ENCODE data around the gene FOXP1.

The FOXP1 gene

DNA sequence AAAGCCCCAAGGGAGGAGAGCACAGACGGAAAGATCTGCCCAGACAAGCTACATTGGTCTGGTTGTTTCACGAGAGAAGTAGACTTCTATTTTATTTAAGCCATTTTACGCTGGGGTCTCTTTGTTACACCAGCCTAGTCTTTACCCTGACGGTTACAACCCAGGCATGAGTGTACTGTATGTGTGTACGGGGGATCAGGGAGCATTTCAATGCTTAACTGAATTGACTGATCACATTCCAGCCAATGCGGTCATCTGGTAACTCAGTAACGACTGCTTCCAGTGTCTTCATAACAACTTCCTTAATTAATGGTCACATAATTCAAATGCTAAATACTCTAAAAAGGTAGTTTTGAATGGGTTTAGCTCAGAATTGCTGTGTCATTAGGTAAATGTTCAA, 288.6 kb downstream of the FOXP1 start:
- no peak for DNase-seq

DNA sequence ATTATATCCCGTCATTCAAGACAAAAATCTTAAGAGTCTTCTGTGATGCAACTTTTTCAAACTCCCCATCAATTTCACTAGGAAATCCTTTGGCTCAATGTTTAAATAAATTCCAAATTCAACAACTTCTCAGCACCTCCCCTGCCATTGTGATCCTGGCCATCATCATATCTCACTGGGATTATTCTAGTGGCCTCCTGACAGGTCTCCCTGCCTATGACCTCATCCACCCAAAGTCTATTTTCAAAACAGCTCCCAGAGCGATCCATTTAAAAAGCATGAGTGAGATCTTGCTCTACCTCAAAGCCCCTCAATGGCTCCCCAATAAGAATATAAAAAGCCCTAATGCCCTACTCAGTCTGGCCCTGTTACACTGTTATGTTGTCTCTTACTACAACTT, 293.2 kb downstream of the FOXP1 start:
- DNase-seq, result no peak

DNA sequence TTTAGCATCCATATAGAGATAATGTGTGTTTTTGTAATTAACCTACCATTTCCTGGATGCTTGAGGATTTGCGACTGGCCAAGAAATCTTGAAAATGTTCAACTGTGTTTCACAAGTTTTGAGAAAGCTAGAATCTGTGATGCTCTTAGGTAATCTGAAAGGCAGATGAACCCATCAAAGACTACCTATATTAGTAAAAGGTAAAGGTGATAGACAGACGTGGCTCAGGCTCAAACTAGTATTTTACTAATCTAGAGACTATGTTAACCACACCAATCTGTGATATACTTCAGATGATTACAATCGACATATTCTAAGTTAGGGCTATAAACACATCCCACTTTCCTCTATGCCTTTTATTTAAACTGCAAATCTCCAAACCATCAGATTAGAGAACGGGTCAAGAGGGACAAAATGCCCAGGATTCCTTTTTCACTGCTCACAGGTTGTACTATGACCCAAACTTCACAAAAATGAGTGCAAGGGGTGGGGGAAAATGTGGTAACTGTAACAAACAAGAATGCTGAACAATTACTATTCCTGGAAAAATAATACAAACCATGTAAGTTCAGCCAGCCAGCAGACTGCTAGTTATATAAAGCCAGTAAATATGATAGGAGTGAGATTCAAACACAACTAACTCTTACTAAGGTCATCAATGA, 295.1 kb downstream of the FOXP1 start:
- no peak for DNase-seq

GRCh38 chr3:71285086-71285485, 298.4 kb downstream of the FOXP1 start:
- no peak for DNase-seq

DNA sequence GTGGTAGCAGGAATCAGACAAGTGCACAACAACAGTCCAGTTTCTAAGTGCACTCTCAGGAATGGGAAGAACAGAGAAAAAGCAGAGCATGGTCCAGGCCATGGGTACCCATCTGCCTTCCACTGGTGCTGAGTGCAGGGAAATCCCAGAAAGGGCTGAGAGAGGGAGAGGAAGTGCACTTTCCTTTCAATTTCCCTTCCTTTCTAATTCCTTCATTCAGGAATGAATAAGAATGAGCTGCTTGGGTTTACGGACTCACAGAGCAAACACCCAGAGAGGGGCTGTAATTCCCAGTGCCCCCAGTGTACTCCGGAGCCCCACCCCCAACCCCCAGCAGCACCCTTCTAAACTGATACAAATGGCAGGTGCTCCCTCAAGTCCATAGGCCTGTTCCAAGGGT, 300.6 kb downstream of the FOXP1 start:
- DNase-seq, result no peak

- no peak for DNase-seq
These were observed 302.2 kb downstream of the FOXP1 start for GRCh38 chr3:71281280-71281679.

DNA sequence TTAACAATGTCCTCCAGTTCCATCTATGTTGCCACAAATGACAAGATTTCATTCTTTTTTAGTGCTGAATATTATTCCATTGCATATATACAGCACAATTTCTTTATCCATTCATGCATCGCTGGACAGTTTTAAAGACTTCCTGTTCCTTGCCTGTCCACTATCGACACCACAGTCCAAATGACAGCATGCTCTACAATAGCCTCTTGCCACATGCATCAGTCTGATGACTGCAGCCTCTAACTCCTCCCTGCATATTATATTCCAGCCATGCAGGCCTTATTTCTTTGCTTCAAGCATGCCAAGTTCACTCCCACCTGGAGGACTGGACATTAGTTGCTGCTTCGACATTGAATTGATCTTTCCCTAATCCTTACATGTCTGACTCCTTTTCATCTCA, 306.2 kb downstream of the FOXP1 start:
- DNase-seq, result no peak

DNA sequence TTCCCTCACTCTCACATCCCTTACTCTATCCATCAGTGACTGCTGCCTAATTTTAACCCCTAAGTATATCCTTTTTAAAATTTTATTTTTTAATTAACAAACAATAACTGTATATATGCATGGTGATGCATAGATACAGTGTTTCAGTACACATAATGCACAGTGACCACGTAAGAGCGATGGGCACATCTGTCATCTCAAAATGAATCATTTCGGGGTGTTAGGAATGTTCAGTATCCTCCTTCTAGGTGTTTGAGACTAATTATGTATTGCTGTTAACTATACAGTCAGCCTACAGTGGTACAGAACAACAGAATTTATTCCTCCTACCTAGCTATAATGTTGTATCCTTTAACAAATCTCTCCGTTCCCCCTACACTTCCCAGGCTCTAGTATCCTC, 307.0 kb downstream of the FOXP1 start:
- DNase-seq, result no peak

- no peak for DNase-seq
These were observed 310.1 kb downstream of the FOXP1 start for GRCh38 chr3:71273453-71273852.

GRCh38 chr3:71271596-71271995, 311.9 kb downstream of the FOXP1 start:
- no peak for DNase-seq

- no peak for DNase-seq
These were observed 313.6 kb downstream of the FOXP1 start for GRCh38 chr3:71269906-71270305.

- no peak for DNase-seq
These were observed 315.0 kb downstream of the FOXP1 start for GRCh38 chr3:71268462-71268999.

DNA sequence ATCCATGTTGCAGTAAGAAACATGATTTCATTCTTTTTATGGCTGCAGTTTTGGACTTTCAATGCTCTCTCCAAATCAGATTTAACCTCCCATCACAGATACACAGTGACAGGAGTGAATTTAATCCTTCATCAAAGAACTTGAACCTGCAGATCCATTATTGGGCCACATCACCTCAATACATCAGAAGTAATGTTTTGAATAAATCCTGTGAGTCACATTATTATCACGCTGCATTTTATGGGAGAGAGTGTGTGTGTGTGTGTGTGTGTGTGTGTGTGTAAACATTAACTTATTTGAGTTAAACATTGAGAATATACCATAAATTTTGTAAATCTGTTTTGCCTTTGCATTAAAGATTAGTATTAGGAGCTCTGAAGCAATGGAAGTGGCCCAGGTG, 316.7 kb downstream of the FOXP1 start:
- no peak for DNase-seq

DNA sequence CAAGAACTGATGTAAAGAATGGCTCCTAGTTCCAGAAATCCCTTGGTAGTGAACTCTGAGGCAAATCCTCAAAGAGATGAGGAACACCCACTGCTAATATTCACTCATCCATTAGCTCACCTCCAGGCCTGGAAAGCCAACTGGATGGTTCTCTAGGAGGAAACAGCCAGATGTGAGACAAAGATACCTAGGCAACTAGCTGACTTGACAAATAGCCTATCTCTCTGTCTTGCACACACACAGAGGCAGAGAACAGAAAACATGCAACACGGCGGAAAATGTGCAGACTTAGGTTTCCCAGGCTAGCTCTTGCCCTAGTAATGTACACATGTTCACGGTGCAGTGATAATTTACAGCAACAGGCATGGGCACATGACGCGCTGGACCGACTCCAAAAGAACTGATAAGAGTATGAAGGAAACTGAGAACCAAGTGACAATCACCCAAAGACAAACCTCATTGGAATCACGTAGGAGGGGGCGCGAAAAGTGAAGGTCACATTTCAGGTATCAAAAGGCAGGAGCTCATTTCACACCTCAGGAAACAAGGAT, 318.1 kb downstream of the FOXP1 start:
- no peak for DNase-seq

DNA sequence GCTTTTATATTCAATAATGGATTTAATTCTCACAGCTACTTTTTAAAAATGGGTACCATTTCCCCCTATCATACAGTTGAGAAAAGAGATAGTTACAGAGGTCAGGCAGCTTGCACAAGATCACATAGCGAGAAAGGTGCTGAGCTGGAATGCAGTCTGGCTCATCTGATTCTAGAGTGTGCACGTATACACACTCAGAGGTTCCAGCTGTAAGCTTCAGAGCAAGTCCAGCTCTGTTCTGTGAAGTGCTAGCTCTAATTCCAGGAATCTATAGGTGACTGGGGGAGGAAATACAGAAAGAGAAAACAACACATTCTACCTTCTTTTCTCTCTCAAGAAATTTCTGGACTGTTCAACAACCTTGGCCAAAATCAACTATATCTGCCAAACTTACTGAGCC, 318.7 kb downstream of the FOXP1 start:
- no peak for DNase-seq

GRCh38 chr3:71262364-71263265, 320.9 kb downstream of the FOXP1 start:
- DNase-seq, result no peak

GRCh38 chr3:71260782-71261181, 322.7 kb downstream of the FOXP1 start:
- no peak for DNase-seq

GRCh38 chr3:71258526-71258925, 325.0 kb downstream of the FOXP1 start:
- DNase-seq, result no peak

GRCh38 chr3:71258116-71258515, 325.4 kb downstream of the FOXP1 start:
- no peak for DNase-seq

GRCh38 chr3:71255498-71255897, 328.0 kb downstream of the FOXP1 start:
- DNase-seq, result no peak

- no peak for DNase-seq
These were observed 329.1 kb downstream of the FOXP1 start for GRCh38 chr3:71254281-71255057.

DNA sequence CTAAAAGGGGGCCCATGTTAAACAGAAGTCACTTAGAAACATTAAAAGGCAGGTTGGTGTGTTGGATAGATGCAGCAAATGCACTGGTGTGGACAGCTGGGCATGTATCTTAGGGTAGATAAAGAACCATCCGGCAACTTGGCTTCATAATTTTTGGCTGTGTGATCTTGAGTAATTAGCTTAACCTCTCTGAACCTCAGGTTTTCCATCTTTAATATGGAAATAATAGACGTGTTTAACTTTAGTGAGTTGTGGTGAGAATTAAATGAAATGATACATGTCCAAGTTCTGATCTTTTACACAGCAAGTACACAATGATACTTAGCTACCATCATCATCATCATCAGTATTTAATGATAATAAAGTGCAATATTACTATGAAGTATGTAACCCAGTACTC, 330.4 kb downstream of the FOXP1 start:
- no peak for DNase-seq

DNA sequence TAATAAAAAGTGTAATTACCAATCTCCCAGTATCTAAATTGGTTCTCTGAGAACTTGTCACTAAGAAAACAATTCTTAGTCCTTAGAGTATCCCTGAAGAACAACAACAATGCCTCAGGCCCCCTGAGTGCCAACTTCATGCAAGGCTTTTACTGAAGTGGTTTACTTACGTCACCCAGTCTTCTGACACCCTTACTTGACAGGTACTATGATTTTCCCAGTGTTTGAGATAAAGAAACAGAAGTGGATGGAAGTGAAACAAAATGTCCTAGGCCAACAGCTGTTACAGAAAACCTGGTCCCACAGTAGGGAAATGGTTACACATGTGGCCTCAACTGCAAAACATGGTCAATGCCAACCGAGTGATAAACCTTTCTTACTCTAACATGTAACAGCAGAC, 331.1 kb downstream of the FOXP1 start:
- no peak for DNase-seq
